Endodermal cell (in vitro differentiated cells): Measurements from ENCODE around the gene CPT1A. TPM values are rescaled to one million over a fixed set of nuclear protein-coding genes. Genes with fewer than 3 reads are reported as not detected.
A peak's percentile ranks its signal among the peaks of the same experiment; 100 is the strongest.

Experiments
- DNase-seq: peaks from one replicate; pipeline ENCODE4 v3.0.0-alpha.2; 2017
- H3K27ac ChIP-seq: 2 replicates; pipeline ENCODE4 v1.5.1; 2013; ENCODE audit warnings: mild to moderate bottlenecking, low read depth, low read length, moderate library complexity
- H3K27me3 ChIP-seq: 2 replicates; pipeline ENCODE4 v1.6.1; 2013; ENCODE audit warnings: mild to moderate bottlenecking, low read length, moderate library complexity; ENCODE audit not compliant: insufficient read depth, control insufficient read depth, poor library complexity, severe bottlenecking
- H3K36me3 ChIP-seq: 2 replicates; pipeline ENCODE4 v1.7.0; 2013; ENCODE audit warnings: mild to moderate bottlenecking, low read length, moderate library complexity; ENCODE audit not compliant: control insufficient read depth, insufficient read depth
- H3K4me1 ChIP-seq: one replicate; pipeline ENCODE4 v1.7.0; 2013; ENCODE audit warnings: low read length; ENCODE audit not compliant: control insufficient read depth, insufficient read depth
- H3K4me3 ChIP-seq: 2 replicates; pipeline ENCODE4 v1.5.1; 2013; ENCODE audit warnings: mild to moderate bottlenecking, low read length, moderate library complexity
- H3K9ac ChIP-seq: 2 replicates; pipeline ENCODE4 v1.6.1; 2013; ENCODE audit warnings: mild to moderate bottlenecking, low read length, moderate library complexity; ENCODE audit not compliant: poor library complexity, severe bottlenecking; ENCODE audit errors: extremely low read depth
- H3K9me3 ChIP-seq: 2 replicates; pipeline ENCODE4 v1.6.1; 2013; ENCODE audit warnings: mild to moderate bottlenecking, low read length, moderate library complexity; ENCODE audit not compliant: control insufficient read depth
- H3K27ac Mint-ChIP-seq: 2 replicates; pipeline ENCODE4 v1.8.0; 2020; ENCODE audit warnings: mixed read lengths
- H3K27me3 Mint-ChIP-seq: 2 replicates; pipeline ENCODE4 v1.8.0; 2021; ENCODE audit warnings: mild to moderate bottlenecking, mixed read lengths; ENCODE audit not compliant: insufficient read depth
- H3K36me3 Mint-ChIP-seq: 2 replicates; pipeline ENCODE4 v1.8.0; 2020; ENCODE audit warnings: low read depth, mixed read lengths
- H3K4me1 Mint-ChIP-seq: 2 replicates; pipeline ENCODE4 v1.8.0; 2020; ENCODE audit warnings: mixed read lengths
- H3K4me3 Mint-ChIP-seq: 2 replicates; pipeline ENCODE4 v1.8.0; 2020; ENCODE audit warnings: mild to moderate bottlenecking, moderate library complexity, mixed read lengths
- H3K9me3 Mint-ChIP-seq: 2 replicates; pipeline ENCODE4 v1.8.0; 2020; ENCODE audit warnings: mild to moderate bottlenecking, mixed read lengths
- CTCF ChIP-seq: fragments of 200-600 bp; sonication (generic); conservative IDR thresholded peaks from 2 replicates; pipeline ENCODE4 v1.5.0; 2021; ENCODE audit warnings: antibody characterized with exemption, mild to moderate bottlenecking
- WGBS, 2 experiments: methylation state at CpG; one replicate each; pipeline versions ENCODE4 v1.1.5 to v1.1.7; 2013; ENCODE audit warnings: missing lambda C conversion rate in 2 of 2, mixed read lengths in 1 of 2; ENCODE audit not compliant: insufficient coverage in 1 of 2, insufficient read length in 1 of 2; 5-methylcytosine and 5-hydroxymethylcytosine counted together
- total RNA-seq, 2 donors: library from RNA; stranded (reverse); fragmentation: NEBNext Ultra II Directional in 1 of 2; extraction: Animal tissue kit (Norgen Biotek cat#: 25700) in 1 of 2; gene quantifications; 2 replicates in 1 of 2; 3 replicates in 1 of 2; pipeline ENCODE4 v1.2.1, GENCODE V29; 2021

The CPT1A gene
- total RNA-seq, 2 donors from 2014 or later, result 3.3 to 7.3 TPM

GRCh38 chr11:68854273-68854958 is 12.7 kb upstream of the CPT1A start:
- peaks cover 12% of the 10 kb centered on the region for H3K27me3 Mint-ChIP-seq
- H3K9me3 Mint-ChIP-seq, result no peaks in the 10 kb centered on the region
- no peak for TF ChIP-seq CTCF
- Histone ChIP-seq H3K9me3 (peaks cover 5% of the 10 kb centered on the region), H3K9ac (no peak overlapping the region), H3K36me3 (no peaks in the 10 kb centered on the region), H3K27ac (no peak overlapping the region), H3K27me3 (peaks cover 14% of the 10 kb centered on the region), H3K4me1 (no peaks in the 10 kb centered on the region), H3K4me3 (peak overlapping the region; percentile 60)
- H3K36me3 Mint-ChIP-seq, result peaks cover 2% of the 10 kb centered on the region
- H3K4me1 Mint-ChIP-seq, result no peaks in the 10 kb centered on the region
- WGBS, 2 experiments, result 35 to 61% methylated on average over 8 to 39 of the region's 42 CpGs
- peak overlapping the region; percentile 67 for H3K4me3 Mint-ChIP-seq
- H3K27ac Mint-ChIP-seq, result no peak overlapping the region
- DNase-seq, result no peak

GRCh38 chr11:68852628-68853027 is 10.9 kb upstream of the CPT1A start:
- DNase-seq, result no peak
- Mint-ChIP-seq H3K4me3 (no peak overlapping the region), H3K4me1 (no peaks in the 10 kb centered on the region), H3K27me3 (peaks cover 15% of the 10 kb centered on the region), H3K9me3 (no peaks in the 10 kb centered on the region), H3K36me3 (peaks cover 2% of the 10 kb centered on the region), H3K27ac (no peak overlapping the region)
- H3K27ac ChIP-seq, result no peak overlapping the region
- WGBS, 2 experiments, result 83 to 86% methylated on average over 6 to 8 of the region's 8 CpGs
- no peaks in the 10 kb centered on the region for H3K4me1 ChIP-seq
- H3K36me3 ChIP-seq, result no peaks in the 10 kb centered on the region
- H3K27me3 ChIP-seq, result peaks cover 14% of the 10 kb centered on the region
- no peak overlapping the region for H3K4me3 ChIP-seq
- H3K9me3 ChIP-seq, result no peaks in the 10 kb centered on the region
- no peak overlapping the region for H3K9ac ChIP-seq
- no peak for TF ChIP-seq CTCF

- no peak overlapping the region for H3K9ac ChIP-seq
- peaks cover 30% of the 10 kb centered on the region for H3K27me3 ChIP-seq
- H3K4me1 Mint-ChIP-seq, result peaks cover 4% of the 10 kb centered on the region
Measured at GRCh38 chr11:68848429-68848828, 6.7 kb upstream of the CPT1A start.

More at GRCh38 chr11:68848429-68848828, 6.7 kb upstream of the CPT1A start:
- Histone ChIP-seq H3K4me1 (no peaks in the 10 kb centered on the region), H3K36me3 (no peaks in the 10 kb centered on the region), H3K4me3 (no peak overlapping the region), H3K27ac (no peak overlapping the region), H3K9me3 (no peaks in the 10 kb centered on the region)
- Mint-ChIP-seq H3K27ac (no peak overlapping the region), H3K36me3 (peaks cover 2% of the 10 kb centered on the region), H3K4me3 (no peak overlapping the region), H3K9me3 (no peaks in the 10 kb centered on the region), H3K27me3 (peaks cover 31% of the 10 kb centered on the region)
- TF ChIP-seq CTCF, result no peak
- 77 to 86% methylated on average over 4 to 15 of the region's 15 CpGs for WGBS, 2 experiments
- no peak for DNase-seq
